NCI-H187 (cell line): ENCODE measurements around the gene TGFA.

Experiments
- DNase-seq, 2 experiments: peaks; one replicate each; lab custom pipeline; 2025; lab: John Stamatoyannopoulos, UW

TGFA gene

DNA sequence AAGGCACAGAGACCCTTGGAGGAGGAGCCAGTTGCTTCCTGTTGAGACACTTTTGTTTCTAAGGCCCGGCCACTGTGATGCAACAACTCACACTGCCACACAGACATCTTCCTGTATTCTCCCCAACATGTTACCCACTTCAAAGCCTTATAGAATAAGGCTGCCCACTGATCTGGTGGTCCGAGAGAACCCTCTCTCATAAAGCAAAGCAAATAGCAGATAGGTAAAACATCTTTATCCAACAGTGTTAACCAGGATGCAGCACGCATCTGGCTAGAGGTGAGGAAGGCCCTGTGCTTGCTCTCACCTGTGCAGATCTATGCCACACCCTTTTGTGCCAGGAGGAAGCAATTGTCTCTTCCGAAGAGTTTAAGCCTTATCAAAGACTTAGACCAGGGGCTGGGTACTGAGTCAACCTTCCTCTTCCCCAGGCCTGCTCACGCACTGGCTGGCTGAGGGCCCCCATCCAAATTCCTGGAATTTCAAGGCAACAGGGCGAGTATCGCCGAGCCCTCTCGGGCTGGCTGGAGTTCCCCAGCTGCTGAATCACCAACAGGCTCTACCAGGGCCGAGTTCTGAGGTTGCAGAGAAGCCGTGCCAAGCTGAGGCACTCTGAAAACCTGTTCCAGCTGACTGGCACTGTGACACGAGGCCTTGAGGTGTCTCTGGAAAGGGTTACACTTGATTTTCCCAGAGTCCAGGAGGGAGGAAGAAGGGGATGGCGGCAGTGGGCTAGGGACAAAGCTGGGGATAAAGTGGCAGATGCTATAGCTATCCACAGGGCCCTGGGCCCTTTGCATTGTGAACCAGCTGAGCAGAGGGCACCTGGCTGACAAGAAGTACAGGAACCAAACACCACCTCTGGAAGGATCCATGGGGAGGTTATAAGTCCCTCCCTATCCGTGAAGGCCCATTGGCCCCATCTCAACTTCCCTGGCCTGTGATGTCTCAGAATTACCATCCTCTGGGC, 29.3 kb downstream of the TGFA start:
- no peak for DNase-seq

DNA sequence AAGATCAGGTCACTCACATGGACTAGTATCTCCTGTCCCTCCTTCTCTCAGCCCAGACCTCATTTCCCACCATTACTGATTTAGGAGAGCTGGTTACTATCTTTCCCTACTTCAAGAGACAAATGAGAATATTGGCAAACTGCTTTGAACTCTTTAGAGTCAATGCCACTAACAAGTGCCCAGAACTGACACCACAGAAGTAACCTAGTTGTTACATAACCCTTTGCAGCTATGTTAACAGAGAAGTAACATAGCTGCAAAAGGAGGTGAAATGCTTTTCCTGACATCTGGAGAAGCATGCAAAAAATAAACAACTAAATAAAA, 30.0 kb downstream of the TGFA start:
- DNase-seq = no peak

GRCh38 chr2:70522627-70523026, 31.0 kb downstream of the TGFA start:
- no peak for DNase-seq

DNA sequence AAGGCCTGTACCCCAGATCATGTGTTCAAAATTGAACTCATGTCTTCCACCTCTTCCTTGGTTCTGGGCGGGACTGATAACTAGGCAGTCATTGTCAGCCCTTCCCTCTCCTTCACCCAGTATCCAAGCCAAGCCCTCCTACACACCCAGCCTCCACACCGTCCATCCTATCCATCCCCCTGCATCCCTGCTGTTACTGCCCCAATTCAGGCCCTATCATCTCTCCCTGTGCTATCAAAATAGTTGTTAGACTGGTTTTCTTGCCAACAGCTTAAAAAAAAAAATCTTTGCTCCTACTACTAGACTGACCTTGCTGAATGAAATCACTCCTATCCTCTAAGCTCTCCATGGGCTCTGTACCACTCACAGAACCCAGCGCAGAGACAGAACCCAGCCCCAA, 32.8 kb downstream of the TGFA start:
- no peak for DNase-seq

DNA sequence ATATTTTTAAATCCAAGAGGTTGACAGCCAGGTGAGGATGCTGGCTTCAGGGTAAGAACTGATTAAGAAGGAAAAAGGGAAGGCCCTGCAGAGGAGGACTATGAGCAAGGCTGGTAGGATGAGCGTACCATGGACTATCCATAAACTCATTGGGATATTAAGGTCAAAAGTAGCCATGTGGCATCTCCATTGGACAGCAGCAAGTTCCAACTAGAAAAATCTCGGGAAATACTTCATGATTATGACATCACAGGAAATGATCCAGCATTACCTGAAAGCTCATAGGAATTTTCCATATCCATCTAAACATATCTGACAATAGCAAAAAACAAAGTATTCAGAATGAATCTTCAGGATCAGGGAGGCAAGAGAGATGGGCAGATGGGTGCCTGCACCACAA, 34.2 kb downstream of the TGFA start:
- DNase-seq = no peak

DNA sequence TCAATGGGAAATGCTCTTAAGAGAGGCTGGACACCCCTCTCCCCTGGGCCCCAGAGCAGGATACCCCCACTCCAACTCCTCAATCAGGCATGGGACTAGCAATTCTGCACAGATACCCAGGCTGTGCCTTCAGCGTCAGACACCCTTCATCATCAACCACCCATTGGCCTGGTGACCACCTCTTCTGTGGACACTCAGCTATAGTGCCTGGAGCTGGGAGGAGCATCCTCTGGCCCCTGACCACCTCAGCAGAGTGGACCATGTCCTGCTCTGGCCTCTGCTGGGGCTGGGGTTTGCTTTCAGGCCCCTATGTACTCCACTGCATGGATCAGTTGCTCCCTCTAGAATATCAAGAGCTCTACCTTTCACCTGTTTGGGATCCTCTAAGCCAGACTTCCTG, 35.1 kb downstream of the TGFA start:
- no peak for DNase-seq

DNA sequence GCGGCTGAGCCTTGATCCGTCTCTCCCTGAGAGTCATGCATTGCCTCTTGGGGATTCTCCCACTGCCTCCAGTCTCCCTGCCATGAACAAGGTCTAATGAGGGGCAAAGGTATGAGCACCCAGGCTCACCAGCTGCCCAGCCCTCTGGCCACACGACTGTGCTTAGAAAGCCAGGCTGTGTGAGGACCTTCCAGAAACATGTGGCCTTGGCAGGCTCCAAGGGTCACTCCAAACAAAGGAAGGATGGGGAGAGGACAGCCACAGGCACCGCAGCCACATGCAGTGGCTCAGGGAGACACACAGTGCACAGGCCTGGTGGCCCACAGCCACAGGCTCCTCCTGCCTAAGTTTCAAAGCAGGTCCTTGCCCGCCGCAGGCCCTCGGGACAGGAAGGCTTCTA, 35.8 kb downstream of the TGFA start:
- no peak for DNase-seq

DNA sequence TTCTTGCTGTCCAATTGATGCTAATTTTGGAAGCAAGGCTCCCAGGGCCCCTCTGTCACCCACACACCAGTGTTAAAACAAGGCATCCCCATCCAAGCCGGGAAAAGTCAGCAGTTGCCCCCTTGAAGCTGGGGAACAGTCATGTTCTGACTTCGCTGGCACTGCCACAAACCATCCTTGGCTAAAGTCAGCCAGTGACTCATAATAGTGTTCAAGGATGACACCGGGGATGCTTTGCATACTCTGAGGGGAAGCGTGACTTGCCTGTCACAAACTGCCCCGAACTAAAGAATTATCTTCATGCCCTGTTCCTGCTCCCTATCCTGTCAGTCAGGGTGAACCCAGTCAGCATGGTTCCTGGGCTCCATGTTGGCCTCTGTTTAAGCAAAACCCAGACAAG, 37.0 kb downstream of the TGFA start:
- no peak for DNase-seq

DNA sequence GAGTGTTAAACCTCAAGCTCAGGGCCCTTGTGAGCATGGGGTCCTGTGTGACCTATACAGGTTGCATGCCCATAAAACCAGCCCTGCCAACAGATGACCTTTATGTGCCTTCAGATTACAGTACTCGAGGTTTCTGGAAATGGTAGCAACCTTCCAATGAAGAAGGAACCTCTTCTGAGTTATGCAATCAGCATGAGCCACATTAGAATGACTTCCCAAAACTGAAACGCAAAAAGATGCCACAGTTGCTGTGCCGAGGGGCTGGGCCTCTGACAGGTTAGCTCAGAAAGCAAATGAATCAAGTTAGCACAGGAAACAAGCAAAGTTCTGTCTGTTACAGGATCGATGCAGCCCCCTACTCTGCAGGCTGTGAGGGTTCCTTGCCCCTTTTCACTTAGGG, 37.7 kb downstream of the TGFA start:
- DNase-seq = no peak

GRCh38 chr2:70514612-70515055, 39.0 kb downstream of the TGFA start:
- peak; percentile 49 to 85 for DNase-seq

DNA sequence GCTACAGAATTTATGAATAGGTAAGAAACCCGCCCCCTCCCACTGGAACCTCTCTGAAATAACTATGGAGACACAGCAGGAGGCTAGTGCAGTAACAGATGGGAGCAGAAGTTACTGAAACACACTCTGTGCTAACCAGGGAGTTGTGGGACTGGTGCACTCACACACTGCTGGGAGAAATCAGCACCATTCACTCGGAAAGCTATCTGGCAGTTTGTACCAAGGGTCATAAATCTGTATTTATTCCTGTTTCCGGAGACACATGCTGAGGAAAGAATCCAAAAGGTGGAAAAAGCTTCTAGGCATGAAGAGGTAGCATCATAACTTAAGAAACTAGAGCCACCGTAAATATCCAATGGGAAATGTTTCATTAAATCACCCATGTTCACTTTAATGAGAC, 39.9 kb downstream of the TGFA start:
- no peak for DNase-seq

DNA sequence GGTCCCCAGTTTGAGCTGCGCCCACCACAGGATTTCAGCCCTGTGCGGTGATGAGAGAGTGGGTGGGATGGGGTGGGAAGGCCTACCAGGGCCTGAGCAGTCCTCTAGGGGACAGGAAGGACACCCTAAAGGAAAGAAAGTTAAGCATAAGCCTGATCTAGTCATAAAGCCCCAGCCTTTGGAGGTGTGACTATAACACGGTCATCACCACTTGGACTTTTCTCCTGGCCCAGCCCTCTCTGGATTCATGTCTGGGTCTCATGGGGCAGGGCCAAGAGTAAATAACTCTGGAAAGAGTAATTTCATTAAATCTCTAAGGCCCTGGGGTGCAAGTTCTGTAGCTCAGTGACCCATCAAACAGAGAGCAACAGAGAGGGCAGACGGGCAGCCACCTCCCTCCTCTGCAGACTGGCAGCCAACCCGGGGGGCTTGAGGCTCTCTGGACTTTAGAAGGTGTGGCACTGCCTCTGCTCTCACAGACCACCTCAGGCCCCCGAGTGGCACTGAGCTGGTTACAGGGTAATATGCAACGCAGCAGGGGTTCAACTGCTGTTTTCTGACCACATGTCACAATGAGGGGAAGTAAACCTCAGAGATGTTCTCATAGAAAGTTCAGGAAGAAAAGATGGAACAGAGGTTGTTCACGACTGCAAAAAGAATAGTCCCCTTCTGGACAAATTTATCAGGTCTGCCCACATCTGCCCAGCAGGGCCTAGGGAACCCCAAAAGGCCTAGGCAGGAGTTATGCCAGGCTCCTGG, 41.5 kb downstream of the TGFA start:
- no peak for DNase-seq

- no peak for DNase-seq
Observed at GRCh38 chr2:70510313-70510712, 43.3 kb downstream of the TGFA start.

GRCh38 chr2:70509565-70509964, 44.1 kb downstream of the TGFA start:
- DNase-seq = peak in 1 of 2 experiments; percentile 12

- DNase-seq = no peak
Observed at GRCh38 chr2:70508711-70509462, 44.7 kb downstream of the TGFA start.

GRCh38 chr2:70505613-70506391, 47.8 kb downstream of the TGFA start:
- DNase-seq = no peak

GRCh38 chr2:70504750-70505149, 48.9 kb downstream of the TGFA start:
- no peak for DNase-seq

DNA sequence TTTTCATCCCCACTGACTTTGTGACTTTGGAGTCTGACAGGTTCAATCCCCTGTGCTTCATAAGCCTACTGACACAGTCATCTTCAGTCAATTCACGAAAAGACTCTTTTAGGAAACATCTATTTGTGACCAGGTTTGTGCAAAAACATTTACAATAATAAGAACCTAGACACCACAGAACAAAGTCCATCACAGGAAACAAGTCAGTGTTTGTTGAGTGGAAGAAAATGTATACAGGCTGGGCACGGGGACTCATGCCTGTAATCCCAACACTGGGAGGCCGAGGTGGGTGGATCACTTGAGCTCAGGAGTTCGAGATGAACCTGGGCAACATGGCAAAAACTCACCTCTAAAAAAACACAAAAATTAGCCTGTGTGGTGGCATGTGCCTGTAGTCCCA, 49.7 kb downstream of the TGFA start:
- no peak for DNase-seq

GRCh38 chr2:70501728-70502127, 51.9 kb downstream of the TGFA start:
- no peak for DNase-seq

GRCh38 chr2:70501215-70501614, 52.4 kb downstream of the TGFA start:
- no peak for DNase-seq

- DNase-seq = no peak
Observed at GRCh38 chr2:70499253-70499652, 54.4 kb downstream of the TGFA start.

DNA sequence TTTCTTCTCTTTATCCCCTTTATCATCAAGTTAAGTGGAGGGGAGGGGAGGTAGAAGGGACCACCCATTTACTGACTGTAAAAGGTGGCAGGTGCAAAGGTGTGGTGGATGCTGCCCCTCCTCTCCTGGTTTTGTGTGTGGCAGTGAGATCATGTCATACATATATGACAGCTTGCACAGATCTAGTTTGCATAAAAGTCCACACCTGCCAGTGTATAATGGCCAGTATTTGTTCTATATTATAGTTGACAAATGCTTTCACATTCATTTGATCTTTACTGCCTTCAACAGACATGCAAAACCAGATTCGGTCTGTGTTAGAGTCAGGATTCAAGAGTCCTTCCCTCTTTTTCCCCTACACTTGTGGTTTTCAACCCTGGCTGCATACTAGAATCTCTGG, 55.1 kb downstream of the TGFA start:
- no peak for DNase-seq
